Measurements from ENCODE around the gene RASGRF2.

- TF ChIP-seq POLR2AphosphoS5 (IDR thresholded peaks at IDR 0.05; ENCODE audit: low read depth, low read length) (no peak), TAF1 (IDR thresholded peaks at IDR 0.05; ENCODE audit: borderline replicate concordance, low read depth, low read length) (no peak)
Measured at GRCh38 chr5:80916676-80917075, 43.5 kb upstream of the RASGRF2 start.
